Loucy (cell line): Measurements from ENCODE around the gene MMP11.
"Not testable (repeated sequence)": the region's sequence is repeated elsewhere in the genome, so short reads cannot be mapped to it uniquely, and the experiment has no call there.

Source experiments
- H2AFZ ChIP-seq: fragments of 200-600 bp; sonication (generic); 2 replicates; pipeline ENCODE4 v1.6.0; 2016; ENCODE audit warnings: antibody characterized with exemption, mild to moderate bottlenecking, low read length, moderate library complexity
- H3F3A ChIP-seq: fragments of 200-600 bp; 2 replicates; pipeline ENCODE4 v1.6.0; 2016; ENCODE audit warnings: antibody characterized with exemption, low read depth, mild to moderate bottlenecking
- H3K27me3 ChIP-seq: fragments of 200-600 bp; sonication (generic); 2 replicates; pipeline ENCODE4 v1.6.1; 2014; ENCODE audit warnings: low read length, mild to moderate bottlenecking; ENCODE audit not compliant: insufficient read depth, poor library complexity, severe bottlenecking
- H3K36me3 ChIP-seq: fragments of 200-600 bp; sonication (generic); 2 replicates; pipeline ENCODE4 v1.6.1; 2016; ENCODE audit warnings: low read length; ENCODE audit not compliant: insufficient read depth
- H3K4me1 ChIP-seq: fragments of 200-600 bp; sonication (generic); 2 replicates; pipeline ENCODE4 v1.5.1; 2014; ENCODE audit warnings: low read length, mild to moderate bottlenecking; ENCODE audit not compliant: insufficient read depth, poor library complexity, severe bottlenecking
- H3K4me2 ChIP-seq: fragments of 200-600 bp; sonication (generic); 2 replicates; pipeline ENCODE4 v1.6.0; 2014; ENCODE audit warnings: antibody characterized with exemption, low read length, low read depth, mild to moderate bottlenecking; ENCODE audit not compliant: poor library complexity, severe bottlenecking
- H3K4me3 ChIP-seq: fragments of 200-600 bp; sonication (generic); 2 replicates; pipeline ENCODE4 v1.5.1; 2014; ENCODE audit warnings: low read length, mild to moderate bottlenecking, mixed read lengths; ENCODE audit not compliant: poor library complexity, severe bottlenecking
- H3K79me2 ChIP-seq: fragments of 200-600 bp; sonication (generic); 2 replicates; pipeline ENCODE4 v1.6.1; 2014; ENCODE audit warnings: low read length; ENCODE audit not compliant: insufficient read depth
- H3K9ac ChIP-seq: fragments of 200-600 bp; sonication (generic); 2 replicates; pipeline ENCODE4 v1.6.0; 2014; ENCODE audit warnings: mild to moderate bottlenecking, low read depth, low read length, moderate library complexity; ENCODE audit not compliant: poor library complexity, severe bottlenecking
- H3K9me2 ChIP-seq: fragments of 200-600 bp; sonication (generic); replicated peaks from 2 replicates; pipeline ENCODE4 v1.6.1; 2016; ENCODE audit warnings: low read depth, low read length, mixed read lengths
- H3K9me3 ChIP-seq: fragments of 200-600 bp; sonication (generic); 2 replicates; pipeline ENCODE4 v1.6.1; 2014; ENCODE audit warnings: mild to moderate bottlenecking, antibody characterized with exemption, low read length, low read depth; ENCODE audit not compliant: insufficient read depth
- H4K20me1 ChIP-seq: fragments of 200-600 bp; sonication (generic); 2 replicates; pipeline ENCODE4 v1.6.0; 2014; ENCODE audit warnings: antibody characterized with exemption, low read length, mild to moderate bottlenecking; ENCODE audit not compliant: insufficient read depth, poor library complexity, severe bottlenecking
- EZH2phosphoT487 ChIP-seq: fragments of 200-600 bp; IDR thresholded peaks from 2 replicates; pipeline ENCODE4 v1.6.1; 2018; ENCODE audit warnings: antibody characterized with exemption, mild to moderate bottlenecking, moderate library complexity, borderline replicate concordance
- TF ChIP-seq, protein P1 (sequence below): fragments of 200-600 bp; sonication (generic); conservative IDR thresholded peaks from 2 replicates; pipeline ENCODE4 v1.5.1; 2014; ENCODE audit warnings: mild to moderate bottlenecking, antibody characterized with exemption, low read length

MMP11 gene, protein sequence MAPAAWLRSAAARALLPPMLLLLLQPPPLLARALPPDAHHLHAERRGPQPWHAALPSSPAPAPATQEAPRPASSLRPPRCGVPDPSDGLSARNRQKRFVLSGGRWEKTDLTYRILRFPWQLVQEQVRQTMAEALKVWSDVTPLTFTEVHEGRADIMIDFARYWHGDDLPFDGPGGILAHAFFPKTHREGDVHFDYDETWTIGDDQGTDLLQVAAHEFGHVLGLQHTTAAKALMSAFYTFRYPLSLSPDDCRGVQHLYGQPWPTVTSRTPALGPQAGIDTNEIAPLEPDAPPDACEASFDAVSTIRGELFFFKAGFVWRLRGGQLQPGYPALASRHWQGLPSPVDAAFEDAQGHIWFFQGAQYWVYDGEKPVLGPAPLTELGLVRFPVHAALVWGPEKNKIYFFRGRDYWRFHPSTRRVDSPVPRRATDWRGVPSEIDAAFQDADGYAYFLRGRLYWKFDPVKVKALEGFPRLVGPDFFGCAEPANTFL

DNA sequence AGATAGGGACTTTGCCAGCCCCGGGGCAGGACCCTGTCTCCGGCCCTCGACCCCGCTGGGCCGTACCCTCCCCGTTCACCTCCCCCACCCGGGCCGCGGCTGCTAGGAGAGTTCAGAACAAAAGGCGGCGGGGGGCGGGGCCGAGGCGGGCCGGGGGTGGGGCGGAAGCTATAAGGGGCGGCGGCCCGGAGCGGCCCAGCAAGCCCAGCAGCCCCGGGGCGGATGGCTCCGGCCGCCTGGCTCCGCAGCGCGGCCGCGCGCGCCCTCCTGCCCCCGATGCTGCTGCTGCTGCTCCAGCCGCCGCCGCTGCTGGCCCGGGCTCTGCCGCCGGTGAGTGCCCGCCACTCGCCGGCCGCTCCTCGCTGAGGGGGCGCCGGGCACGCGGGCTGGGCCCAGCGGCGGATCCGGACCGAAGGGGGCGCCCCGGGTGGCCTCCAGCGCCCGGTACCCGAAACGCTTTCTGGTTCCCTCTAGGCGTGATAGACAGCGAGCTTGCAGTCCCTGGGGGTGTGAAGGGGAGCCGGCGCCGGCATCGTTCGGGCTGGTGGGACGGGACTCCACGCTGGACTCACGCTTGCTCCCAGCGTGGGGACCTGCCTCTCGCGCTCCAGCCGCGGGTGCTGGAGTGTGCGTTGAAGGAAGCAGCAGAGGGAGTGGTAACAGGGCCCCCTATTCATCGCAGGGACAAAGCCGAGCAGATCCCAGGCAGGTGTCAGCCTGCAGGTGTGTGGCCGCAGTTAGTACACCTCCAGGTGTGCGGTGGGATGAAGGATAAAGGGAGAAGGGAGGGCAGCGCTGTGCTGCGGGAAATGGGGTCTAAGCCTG is at the start of gene MMP11:
Gene MMP11, plus strand, starts transcription at position 201 of the 825 bp plus-strand sequence. Its CDS starts 22 bp downstream, at position 223.
- Histone ChIP-seq H3F3A (no peaks in the 10 kb centered on the region), H4K20me1 (no peaks in the 10 kb centered on the region), H3K79me2 (no peaks in the 10 kb centered on the region), H3K9ac (no peak within 1 kb of the TSS), H2AFZ (no peak within 1 kb of the TSS; the same call in 1 of the 2 replicates), H3K36me3 (no peaks in the 10 kb centered on the region), H3K27me3 (no peaks in the 10 kb centered on the region), H3K4me2 (peak within 1 kb of the TSS; percentile 33), H3K4me3 (peak within 1 kb of the TSS; percentile 20), H3K9me2 (no peaks in the 10 kb centered on the region), H3K9me3 (no peaks in the 10 kb centered on the region), H3K4me1 (peaks cover 5% of the 10 kb centered on the region)
- TF ChIP-seq, protein P1, sequence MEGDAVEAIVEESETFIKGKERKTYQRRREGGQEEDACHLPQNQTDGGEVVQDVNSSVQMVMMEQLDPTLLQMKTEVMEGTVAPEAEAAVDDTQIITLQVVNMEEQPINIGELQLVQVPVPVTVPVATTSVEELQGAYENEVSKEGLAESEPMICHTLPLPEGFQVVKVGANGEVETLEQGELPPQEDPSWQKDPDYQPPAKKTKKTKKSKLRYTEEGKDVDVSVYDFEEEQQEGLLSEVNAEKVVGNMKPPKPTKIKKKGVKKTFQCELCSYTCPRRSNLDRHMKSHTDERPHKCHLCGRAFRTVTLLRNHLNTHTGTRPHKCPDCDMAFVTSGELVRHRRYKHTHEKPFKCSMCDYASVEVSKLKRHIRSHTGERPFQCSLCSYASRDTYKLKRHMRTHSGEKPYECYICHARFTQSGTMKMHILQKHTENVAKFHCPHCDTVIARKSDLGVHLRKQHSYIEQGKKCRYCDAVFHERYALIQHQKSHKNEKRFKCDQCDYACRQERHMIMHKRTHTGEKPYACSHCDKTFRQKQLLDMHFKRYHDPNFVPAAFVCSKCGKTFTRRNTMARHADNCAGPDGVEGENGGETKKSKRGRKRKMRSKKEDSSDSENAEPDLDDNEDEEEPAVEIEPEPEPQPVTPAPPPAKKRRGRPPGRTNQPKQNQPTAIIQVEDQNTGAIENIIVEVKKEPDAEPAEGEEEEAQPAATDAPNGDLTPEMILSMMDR, result no peak
- TF ChIP-seq EZH2phosphoT487, result no peak

DNA sequence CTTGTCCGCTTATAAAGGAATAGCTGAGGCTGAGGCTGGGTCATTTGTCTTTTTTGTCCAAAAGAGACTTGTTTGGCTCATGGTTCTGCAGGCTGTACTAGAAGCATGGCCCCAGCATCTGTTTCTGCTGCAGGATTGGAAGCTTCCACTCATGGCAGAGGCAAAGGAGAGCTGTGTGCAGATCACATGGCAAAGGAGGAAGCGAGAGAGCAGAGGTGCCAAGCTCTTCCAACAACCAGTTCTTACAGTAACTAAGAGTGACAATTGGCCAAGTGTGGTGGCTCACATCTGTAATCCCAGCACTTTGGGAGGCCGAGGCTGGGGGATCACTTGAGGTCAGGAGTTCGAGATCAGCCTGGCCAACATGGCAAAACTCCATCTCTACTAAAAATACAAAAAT is 44.5 kb upstream of the MMP11 start:
- not testable (repeated sequence) for H3F3A ChIP-seq, H4K20me1 ChIP-seq, H2AFZ ChIP-seq, H3K36me3 ChIP-seq, H3K27me3 ChIP-seq, H3K9ac ChIP-seq, H3K4me2 ChIP-seq, H3K9me2 ChIP-seq, H3K9me3 ChIP-seq, H3K79me2 ChIP-seq, H3K4me3 ChIP-seq, H3K4me1 ChIP-seq

DNA sequence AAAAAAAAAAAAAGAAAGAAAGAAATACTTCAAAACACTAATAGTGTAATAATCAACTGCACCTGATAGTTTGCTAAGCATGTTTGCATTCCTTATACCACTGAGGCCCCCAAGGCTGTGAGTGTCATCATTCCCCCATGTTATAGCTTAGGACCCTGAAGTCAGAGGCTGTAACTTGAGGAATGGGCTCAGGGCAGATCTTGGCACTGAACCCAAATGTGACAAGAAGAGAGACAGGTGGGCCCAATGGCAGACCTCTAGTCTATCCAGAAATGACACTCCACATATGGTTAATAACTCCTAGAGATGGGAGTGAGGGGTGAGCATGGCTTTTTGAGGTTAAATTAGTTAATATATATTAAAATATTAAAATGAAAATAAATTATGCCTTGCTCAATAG is 35.0 kb upstream of the MMP11 start:
- Histone ChIP-seq H3K27me3 (no peaks in the 10 kb centered on the region), H3K9me2 (no peaks in the 10 kb centered on the region), H3F3A (no peaks in the 10 kb centered on the region), H3K9ac (no peak overlapping the region), H3K79me2 (no peaks in the 10 kb centered on the region), H3K4me3 (no peak overlapping the region), H2AFZ (no peak overlapping the region), H3K4me1 (no peaks in the 10 kb centered on the region), H3K36me3 (peaks cover 3% of the 10 kb centered on the region; the same call in 1 of the 2 replicates), H4K20me1 (no peaks in the 10 kb centered on the region), H3K4me2 (no peak overlapping the region), H3K9me3 (no peaks in the 10 kb centered on the region)
- TF ChIP-seq, protein P1, result no peak
- TF ChIP-seq EZH2phosphoT487, result no peak
